Dedifferentiated amniotic fluid mesenchymal stem cell (primary cell): ENCODE measurements around the gene NPAS2.

Experiments used
- DNase-seq: peaks from one replicate; pipeline ENCODE4 v3.0.0-alpha.2; 2016; ENCODE audit errors: extremely low spot score

The NPAS2 gene

DNA sequence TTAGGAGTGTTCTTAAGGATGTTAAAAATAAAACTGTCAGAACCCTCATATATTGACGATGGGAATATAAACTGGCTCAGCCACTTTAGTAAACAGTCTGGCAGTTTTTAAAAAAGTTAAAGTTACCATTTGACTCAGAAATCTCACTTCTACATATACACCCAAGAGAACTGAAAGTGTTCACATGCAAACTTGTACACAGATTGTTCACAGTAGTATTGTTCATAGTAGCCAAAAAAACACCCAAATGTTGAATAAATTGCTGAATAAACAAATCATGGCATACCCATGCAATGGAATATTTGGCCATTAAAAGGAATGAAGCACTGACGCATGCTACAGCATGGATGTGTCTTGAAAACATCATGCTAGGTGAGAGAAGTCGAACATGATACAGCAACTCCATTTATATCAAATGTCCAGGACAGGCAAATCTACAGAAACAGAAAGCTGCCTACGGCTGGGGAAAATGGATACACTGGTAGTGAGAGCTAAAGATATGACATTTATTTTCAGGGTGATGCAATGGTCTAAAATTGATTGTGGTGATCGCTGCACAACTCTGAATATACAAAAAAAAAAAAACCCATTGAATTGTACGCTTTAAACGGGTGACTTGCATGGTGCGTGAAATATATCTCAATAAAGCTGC lies 192.2 kb downstream of the NPAS2 start:
- no peak for DNase-seq

DNA sequence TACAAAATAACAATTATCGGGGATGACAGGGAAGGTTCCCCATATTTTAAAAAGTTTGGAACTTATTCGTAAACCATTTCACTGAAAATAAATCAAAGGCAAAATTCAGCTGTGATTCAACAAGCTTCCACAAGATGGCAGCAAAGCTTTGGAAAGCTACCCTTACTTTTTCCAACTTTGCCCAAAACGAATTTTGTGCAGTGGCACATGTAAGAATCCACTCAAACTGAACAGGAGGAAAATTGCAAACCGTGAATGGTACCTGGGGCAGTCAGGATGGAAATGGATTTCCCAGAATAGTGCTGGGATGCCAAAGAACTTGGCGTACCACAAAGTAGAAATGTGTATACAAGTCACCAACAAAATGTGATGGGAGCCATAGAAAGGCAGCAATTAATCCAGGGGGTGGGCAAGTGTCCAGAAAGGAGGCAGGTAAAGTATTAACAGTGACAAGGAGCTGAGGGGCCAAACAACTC lies 192.8 kb downstream of the NPAS2 start:
- peak; percentile 57 for DNase-seq

DNA sequence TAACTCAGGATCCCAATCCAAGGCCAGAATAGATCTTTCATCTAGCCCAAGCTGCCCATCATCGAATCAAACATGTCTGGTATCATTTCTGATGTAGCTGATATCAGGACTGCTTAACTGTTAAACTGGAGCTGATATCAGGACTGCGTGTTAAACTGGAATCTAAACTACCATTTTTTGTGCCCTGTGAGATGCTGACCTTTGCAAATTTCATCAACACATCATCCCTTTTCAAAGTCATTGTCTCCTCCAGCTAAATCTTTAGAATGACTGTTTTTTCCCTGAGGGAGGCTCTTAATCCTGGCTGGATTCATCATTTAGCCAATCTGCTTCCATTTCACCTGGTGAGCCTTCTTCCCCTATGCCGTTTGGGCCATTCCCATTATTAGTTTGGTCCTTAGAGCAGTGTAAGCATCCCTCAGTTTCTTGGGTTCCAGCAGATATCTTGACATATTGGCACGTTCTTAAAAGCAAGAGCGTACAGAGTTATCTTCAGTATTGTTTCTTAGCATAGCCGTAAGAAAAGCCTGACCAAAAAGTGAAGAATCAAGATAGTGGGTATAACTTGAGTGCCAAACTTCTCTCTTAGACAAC lies 194.4 kb downstream of the NPAS2 start:
- no peak for DNase-seq

DNA sequence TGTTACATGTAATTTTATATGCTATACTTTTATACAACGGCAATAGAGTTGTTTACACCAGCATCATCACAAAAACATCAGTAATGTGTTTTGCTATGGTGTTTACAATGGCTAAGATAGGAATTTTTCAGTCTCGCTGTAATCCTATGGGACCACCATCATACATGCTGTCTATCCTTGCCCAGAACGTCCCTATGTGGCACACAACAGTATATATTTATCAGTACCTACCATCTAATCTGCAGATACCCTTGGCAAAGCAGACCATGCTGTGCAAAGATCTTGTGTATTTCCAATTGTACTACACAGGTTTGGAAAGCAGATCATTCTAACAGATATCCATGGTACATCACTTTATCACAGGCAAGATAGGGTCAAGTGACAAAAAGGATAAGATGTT lies 197.4 kb downstream of the NPAS2 start:
- DNase-seq: no peak

DNA sequence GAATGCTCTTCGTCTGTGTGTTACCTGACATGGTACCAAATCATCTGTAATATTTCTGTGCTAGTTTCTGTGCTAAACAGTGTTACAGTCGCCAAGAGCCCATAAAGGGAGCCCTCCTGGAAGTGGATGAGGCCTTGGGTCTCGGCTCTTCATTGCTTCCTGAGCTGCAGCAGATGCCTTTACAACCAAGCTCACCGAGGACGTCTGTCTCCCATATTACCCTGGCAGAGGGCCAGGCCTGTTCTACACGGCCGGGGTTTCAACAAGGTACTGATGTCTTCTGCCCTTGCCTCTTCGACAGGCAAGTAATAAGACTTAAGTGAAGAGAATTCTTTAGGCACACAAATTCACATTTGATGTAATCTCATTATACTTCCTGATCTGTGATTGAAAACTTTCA lies 199.0 kb downstream of the NPAS2 start:
- DNase-seq: no peak

DNA sequence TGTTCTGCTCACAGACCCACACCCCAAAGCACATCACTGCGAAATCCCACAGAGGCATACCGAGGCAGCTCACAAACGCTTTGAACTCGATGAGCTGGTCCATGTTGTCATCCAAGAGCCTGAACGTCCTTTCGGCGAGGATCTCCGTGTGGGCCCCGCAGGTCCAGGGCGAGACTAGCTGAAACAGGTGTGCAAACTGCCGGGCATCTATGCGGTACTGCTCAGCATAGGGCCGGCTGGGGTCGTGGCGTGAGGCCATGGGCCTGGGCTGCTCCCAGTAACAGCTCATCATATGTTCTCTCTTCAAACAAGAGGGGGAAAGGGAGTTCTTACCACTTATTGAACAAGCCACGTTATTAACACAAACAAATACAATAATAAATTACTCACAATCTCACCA lies 202.3 kb downstream of the NPAS2 start:
- DNase-seq: no peak

DNA sequence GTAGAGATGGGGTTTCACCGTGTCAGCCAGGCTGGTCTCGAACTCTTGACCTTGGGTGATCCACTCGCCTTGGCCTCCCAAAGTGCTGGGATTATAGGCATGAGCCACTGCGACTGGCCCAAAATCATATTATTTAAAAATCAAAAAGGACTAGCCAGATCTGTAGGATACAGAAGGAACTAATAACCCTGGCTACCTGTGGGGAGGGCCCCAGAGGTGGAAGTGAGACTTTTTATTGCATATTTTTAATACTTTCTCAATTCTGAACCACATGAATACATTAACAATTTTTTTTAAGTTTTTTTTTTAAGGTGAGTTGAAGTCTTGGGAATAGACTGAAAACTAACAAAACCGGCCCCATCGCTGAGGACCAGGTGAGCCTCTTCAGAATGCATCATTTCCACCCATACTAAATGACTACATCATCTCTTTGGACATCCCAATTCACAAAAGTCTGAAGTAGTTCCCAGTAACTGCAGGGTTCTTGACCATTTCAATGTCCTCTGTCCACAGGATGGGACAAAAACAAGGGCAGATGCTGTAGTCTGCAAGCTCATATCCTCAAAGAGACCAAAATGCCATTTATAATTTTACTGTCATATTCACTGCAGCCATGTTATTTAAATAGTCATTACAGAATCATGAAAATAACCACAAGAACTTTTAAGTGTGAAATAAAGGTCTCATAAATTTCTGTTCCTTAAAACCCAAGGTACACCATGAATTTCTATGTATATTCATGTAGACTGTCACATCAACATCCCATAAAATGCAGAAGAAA lies 203.6 kb downstream of the NPAS2 start:
- DNase-seq: no peak

DNA sequence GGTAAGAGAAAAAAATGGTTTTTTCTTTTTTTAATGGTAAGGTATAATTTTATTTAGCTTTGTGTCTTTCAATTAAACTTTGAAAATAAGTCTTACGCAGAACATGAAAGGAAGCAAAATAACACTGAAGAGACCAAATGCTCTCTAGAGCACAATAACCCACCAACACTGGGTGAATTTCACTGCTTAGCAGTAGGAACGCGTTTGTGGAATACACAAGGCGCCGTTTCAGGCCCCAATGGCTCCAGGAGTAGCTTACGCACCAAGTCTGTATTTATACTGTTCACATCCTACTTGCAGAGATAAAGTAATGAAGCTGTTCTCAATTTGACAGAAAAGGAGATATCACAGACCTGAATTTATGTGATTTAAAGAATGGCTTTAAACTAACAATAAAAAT lies 205.6 kb downstream of the NPAS2 start:
- no peak for DNase-seq

DNA sequence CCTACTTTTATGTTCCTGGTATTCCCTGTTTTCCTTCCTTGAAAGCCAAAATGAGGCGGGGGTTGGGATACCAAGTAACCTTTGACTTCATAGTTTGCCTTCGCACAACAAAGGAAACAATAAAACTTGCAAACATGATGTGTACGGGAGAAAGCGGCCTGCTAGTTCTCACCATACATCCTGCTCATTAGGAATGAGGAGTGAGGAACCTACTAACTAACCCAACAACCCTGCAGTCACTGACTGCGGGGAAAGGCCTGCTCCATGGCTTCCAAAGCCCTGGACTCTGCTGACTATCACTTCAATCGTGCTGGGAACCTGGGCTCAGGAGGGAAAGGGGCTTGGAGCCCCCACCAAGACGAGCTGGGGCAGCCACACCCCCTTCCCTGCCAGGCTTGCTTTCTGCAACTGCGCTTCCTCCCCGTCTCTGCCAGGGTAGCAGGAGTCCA lies 206.3 kb downstream of the NPAS2 start:
- DNase-seq: no peak

DNA sequence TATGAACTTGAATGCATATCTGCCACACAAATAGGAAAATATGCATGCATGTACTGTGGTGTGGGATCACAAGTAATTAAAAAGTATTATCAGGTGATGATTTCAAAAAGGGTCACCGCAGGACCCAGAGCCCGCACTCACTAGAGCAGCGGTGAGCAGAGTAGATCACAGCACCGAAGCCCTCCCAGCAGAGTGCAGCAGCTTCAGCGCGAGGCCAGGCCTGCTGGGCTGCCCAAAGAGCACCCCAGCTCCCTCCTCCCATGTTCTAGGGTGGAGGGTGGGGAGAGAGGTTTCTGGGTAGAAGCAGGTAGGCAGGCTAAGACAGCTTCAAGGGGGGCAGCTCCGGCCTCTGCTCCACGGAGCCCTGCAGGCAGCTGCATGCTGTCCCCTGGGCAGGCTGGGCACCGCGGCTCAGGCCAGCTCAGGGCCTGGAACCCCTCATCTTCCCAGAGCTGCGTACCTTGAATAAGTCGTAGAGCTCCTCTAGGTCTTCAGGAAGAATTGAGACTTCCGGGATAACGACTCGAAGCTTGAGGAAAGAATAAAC lies 207.1 kb downstream of the NPAS2 start:
- DNase-seq: no peak

DNA sequence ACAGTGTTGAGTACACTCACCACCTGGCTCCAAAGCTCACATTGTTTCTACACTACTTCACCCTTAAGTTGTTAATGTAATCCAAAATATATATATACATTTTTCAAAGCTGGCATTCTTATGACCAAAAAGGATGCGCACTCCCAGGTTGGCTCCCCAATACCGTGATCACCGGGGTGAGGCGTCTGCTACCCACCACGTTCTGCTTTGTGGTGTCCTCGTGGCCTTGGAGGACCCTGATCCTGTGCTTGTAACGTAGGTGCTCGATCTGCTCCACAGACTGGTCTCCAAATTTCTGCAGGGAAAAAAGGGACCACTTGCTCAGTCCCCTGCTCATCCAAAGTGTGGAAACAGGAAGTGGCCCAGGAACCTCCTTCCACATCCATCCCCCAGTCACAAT lies 207.9 kb downstream of the NPAS2 start:
- DNase-seq: no peak

DNA sequence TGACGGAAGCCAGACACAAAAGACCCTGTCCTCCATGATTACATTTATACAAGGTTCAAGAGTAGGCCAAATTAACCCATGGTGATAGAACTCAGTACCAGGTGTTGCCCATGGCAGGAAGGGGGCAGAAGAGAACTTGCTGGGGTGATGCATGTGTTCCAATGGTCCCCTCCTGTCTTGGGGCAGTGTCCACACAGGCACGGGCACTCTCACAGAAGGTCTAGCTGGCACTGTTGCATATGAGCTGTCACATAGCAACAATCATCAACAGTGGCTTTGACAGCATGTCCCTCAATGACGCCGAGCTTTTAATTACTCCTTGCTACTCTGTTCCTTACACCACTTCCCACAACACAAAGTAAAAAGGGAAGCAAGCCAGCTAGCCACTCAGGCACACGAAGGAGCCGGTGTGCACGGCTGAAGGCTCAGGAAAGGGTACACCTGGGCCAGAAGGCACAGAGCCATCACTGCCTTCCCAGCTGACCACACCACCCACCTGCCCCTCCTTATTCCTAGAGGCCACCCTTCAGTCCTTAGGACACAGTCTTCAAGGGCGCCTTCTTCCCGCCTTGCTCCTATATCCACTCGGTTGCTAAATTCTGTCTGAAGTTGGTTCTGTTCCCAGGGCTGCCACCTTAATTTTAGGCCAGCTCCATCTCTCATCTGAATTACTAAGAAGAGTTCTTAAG lies 211.1 kb downstream of the NPAS2 start:
- no peak for DNase-seq

DNA sequence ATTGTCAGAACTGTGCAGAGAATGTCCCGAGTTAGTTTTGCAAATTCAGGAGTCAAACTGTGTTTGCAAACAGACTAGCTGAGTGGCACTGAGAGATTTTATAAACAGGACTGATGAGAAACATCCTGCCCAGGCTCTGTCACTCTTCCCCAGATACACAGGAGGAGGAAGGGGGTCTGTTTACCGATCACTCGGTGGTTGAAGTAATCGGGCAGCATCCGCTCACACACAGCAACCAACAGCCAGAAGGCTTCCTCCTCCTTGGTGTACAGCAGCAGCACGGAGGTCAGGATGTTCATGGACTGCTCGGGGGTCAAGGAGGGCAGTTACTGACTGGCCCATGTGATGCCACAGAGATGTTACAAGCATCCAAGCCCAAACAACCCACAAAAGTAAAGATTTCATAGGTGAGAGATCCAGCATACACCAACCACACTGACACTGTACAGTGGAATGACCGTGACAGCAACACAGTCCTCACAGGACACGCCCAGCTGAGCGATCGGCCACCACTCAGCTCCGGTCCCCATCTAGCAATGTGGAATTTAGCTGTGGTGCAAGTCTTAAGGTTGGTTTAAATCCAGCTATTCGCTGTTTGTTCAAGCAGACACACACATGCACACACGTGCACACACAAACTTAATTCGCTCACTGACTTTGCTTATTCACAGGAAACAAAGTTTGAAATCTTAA lies 212.3 kb downstream of the NPAS2 start:
- no peak for DNase-seq

DNA sequence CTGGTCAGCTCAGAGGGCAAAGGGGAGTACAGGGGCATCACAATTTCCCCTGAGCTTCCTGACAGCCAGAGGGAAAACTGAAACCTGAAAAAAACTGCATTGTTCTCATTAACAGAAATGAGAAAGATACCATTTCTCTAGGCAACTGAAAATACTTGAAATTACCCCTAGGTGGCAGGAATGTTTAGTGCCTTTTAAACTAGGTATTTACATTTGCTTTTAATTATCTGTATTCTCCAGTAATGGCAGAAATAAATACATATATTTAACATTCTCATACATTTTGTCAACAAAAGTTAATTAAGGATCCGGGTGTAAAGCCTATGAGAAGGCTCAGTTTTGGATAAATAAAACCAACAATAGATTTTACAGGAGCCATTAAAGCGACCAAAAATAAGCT lies 216.6 kb downstream of the NPAS2 start:
- peak; percentile 50 for DNase-seq

DNA sequence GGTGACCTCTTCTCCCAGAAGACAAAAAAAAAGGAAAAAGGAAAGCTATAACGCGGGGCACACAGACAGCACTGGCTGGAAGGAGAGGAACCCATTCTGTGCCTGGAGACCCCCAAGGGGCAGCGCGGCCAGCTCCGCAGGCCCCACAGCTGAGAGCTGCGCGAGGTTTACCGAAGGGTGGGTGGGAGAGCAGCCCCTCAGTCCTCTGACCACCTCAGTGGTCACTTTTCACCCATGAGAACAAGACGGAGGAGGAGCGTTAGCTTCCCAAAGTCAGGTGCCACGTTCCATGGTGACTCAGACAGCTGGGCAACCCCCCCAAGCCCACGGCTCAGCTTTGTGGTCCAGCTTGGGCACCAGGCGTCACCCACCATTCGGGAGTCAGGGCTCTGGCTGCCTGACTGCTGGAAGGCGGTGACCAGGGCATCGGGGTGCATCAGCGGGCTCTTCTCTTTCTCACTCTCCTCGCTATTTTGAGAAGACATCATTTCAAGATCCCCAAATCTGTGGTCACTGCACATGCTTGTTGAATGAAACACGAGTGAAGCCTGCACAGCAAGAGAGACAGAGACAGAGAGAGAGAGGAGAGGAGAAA lies 217.3 kb downstream of the NPAS2 start:
- no peak for DNase-seq

DNA sequence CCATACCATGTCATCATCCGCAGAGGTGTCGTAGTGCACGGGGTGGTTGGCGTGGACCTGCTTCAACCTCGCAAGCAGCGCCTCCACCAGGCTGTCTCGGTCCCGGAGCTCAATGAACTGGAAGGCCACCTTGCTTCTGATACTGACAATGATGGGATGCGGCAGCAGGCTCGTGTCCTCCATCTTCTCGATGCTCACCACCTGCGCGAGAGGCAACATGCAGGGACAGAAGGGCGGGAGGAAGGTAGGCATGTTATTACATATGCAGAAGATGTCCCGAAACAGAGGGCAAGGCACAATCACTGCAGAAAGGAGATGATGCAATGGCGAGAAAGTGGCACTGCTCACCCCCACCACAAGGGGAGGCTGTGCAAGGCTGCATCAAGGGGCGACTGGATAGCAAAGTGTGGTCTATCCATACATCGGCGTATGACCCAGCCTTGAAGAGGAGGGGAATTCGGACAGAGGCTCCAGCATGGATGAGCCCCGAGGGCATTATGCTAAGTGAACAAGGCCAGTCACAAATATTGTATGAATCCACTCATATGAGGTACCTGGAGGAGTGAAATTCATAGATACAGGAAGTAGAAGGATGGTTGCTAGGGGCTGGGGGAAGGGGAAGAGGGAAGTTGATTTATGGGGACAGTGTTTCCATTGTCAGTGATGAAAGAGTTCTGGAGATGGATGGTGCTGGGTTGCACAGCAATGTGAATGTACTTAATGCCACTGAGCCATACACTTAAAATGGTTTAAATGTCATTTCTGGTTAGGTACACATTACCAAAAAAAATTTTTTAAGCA lies 218.7 kb downstream of the NPAS2 start:
- no peak for DNase-seq

DNA sequence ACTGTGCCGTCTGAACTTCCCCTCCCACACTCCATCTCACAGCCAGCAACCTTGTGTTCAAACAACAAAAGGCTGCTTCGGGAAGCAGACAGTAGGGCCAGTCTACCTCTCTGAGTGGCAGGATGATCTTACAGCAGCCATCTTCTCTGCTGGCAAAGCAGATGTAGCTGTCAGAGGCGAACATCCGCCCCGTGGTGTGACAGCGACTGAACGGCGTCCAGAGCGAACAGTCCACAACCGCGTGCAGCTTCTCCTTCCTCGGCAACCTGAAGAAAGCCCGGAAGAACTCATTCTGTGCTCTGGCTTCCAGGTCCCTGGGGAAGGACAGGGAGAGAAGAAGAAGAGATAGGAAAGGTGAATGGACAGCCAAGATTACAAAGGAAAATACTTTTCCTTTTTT lies 220.1 kb downstream of the NPAS2 start:
- DNase-seq: no peak

DNA sequence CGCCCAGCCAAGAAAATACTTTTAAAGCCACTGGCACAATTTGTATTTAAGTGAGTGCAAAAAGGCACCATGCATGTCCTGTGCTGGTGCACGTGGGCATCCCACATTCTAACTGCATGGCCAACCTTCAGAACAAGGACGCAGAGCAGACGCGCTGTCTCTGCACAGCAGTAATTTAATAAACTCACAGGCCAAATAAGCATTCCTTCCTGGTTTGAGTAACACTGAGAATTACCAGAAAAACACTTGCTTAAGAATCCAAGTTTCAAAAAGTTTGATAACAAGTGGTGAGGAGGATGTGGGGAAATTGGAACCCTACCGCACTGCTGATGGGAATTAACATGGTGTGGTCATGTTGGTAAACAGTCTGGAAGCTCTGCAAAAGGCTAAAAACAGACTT lies 220.8 kb downstream of the NPAS2 start:
- no peak for DNase-seq

DNA sequence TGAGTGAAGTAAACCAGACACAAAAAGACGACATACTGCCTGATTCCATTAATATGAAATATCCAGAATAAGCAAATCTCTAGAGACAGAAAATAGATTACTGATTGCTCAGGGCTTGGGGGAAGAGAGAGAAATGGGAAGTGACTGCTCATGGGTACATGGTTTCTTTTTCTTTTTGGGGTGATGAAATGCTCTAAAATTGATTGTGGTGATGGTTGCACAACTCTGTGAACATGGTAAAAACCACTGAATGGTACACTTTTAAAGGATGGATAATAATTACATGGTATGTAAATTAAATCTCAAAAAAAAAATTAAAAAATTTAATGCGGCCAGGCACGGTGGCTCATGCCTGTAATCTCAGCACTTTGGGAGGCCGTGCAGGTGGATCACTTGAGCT lies 221.5 kb downstream of the NPAS2 start:
- no peak for DNase-seq

DNA sequence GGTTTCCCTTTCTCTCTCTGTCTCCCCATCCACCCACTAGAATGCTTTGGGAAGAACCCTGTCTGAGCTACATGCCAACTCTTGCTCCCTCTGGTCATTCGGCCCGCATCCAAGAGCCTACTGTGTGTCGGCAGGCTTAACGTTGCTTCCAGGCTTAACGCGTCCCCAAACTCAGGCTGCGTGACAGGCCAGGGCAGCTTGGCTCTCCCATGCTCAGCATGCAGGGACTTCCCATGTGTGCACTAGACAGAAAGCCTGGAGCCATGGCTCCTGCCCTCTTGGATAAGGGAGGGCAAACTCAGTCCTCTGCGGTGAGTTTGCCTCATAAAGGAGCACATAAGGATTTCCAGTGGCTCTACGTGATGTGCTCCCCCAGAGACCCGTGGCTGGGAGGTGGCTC lies 225.4 kb downstream of the NPAS2 start:
- no peak for DNase-seq
